GM18505 (cell line): ENCODE results near the gene CIRBP.

Experiments
- ATAC-seq: cut with Tn5 transposase; IDR thresholded peaks from one replicate; pipeline ENCODE4 v1.9.1; 2021; ENCODE audit not compliant: unreplicated experiment
- POLR2A ChIP-seq: IDR thresholded peaks from 4 replicates; pipeline ENCODE4 v1.6.1; 2011; ENCODE audit warnings: borderline replicate concordance; ENCODE audit not compliant: insufficient read depth, insufficient read length; ENCODE audit errors: extremely low read depth

CIRBP gene

GRCh38 chr19:1283917-1284292, 14.8 kb downstream of the CIRBP start:
- TF ChIP-seq POLR2A = no peak
- no peak for ATAC-seq

DNA sequence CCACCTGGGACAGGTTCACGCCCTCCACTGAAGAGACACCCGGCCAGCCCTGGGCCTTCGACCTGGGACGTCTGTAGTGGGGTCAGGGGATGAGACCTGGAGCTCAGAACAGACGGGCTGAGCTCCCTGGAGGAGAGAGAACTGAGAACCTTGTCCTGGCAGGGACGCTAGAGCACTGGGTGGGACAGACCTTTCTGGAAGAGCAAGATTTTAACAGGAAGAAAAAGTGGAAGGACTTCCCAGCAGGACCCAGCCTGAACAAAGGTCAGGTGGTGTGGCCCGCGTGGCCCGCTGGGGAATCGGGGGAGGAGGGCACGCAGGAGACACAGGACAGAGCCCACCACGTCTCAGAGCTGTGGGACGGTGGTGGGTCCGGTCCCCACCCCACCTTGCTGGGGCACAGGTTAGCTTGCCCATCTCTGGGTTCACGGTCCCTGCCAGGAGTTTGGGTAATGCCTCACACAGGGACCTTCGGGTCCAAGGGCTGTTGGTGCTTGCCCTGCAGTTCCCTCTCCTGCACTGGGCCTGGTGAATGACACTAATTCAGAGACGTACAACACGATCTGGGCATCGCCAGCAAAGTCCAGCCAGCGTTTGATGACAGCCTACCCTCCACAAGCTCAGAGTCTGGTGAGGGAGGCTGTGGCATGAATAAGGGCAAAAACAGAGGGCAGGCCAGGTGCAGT, 15.3 kb downstream of the CIRBP start:
- TF ChIP-seq POLR2A = no peak
- no peak for ATAC-seq

DNA sequence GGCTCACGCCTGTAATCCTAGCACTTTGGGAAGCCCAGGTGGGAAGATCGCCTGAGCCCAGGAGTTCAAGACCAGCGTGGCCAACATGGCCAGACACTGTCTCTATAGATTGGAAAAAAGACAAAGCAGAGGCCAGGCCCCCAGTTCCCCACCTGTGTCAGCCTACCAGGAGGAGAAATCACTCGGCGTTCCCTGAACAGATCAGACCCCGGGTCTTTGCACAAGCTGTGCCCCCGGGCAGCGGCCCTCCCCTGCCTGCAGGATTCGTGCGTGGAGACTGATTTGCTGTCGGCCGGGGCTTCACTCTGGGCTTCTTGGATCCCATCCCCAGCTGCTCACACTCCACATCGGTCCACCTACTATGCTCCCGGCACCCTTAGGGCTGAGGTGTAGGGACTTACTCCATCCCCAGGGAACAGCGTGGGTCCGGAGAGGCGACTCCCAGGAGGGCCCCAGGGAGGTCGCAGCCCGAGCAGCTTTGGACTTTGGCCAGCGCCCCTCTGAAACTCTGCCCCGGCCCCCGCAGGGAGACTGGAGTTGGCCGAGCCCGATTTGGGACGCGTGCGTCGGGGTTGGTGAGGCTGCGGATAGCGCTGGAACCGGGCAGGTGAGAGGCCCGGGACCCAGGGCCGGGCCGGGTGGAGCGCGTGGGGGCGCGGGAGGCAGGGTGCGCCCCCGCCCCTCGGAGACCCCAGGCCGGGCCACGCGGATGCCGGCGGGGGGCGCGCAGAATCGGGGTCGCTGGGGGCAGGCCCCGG, 16.0 kb downstream of the CIRBP start:
- no peak for ATAC-seq
- TF ChIP-seq POLR2A = no peak

DNA sequence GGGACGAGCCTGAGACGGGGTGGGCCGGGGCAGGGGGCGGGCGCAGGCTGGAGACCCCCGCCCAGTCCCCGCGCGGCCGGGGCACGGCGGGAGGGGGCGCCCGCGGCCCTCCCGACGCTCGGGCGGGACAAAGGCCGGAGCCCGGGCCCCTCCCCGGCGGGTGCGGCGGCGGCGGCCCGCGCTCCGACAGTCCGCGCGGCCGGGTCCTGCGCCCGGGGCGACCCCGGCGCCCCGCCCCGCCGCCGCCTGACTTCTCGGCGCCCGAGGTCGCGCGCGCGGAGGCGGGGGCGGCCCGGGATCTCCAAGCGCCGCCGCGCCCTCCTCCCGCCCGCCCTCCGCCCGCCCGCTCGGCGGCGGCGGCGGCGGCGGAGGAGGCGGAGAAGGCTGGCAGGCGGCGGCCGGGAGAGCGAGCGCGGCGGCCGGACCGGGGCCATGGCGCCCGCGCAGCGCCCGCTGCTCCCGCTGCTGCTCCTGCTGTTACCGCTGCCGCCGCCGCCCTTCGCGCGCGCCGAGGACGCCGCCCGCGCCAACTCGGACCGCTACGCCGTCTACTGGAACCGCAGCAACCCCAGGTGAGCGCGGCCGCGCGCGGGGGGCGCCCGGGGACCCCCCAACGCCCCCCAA, 16.7 kb downstream of the CIRBP start, which contains the start of gene EFNA2:
EFNA2 (plus strand) TSS at position 137 of the 624 bp plus-strand sequence; CDS start at position 433, 296 bp downstream.
- ATAC-seq = no peak

GRCh38 chr19:1286487-1287353, 17.6 kb downstream of the CIRBP start:
- ATAC-seq = no peak
- TF ChIP-seq POLR2A = no peak

More for the DNA sequence above, 16.7 kb downstream of the CIRBP start, which contains the start of gene EFNA2:
- TF ChIP-seq POLR2A = no peak

DNA sequence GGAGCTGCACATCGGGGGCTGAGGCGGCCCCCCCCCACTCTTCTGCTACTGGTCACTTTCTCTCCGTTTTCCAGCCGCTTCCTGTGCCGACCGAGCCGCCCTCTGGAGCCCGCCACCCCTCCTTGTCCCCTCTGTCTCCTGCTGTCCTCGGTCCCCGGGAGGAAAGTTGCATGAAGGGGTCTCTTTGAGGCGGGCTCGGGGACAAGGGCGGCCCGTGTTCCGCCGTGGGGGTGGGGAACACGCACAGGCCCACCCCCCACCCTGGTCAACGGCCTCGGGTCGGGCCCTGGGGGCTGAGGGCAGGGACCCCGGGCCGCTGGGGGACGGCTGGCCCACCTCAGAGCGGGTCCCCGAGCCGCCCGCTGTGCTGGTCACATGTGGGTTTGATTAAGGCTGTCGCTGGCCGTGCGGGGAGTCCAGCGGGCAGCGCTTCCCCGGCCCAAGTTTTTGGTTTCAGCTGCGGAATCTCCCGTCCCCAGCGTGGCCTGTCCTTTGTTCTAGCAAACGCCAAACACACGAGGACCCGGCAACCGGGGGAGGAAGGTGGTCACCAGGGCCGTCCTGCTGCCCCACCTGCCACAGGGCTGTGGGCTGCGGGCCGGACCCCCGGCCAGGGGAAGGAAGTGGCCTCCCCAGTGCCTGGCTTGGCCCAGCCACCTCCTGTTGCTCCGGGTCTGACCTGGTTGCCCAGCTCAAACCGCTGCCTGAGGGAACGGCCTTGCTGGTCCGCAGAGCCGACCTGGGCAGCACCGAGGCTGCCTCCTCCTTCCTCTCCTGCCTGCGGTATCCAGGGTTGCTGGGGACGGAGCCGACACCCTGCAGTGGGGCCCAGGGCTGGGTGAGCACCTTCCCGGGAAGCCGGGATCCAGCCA, 18.5 kb downstream of the CIRBP start:
- TF ChIP-seq POLR2A = no peak
- ATAC-seq = no peak

DNA sequence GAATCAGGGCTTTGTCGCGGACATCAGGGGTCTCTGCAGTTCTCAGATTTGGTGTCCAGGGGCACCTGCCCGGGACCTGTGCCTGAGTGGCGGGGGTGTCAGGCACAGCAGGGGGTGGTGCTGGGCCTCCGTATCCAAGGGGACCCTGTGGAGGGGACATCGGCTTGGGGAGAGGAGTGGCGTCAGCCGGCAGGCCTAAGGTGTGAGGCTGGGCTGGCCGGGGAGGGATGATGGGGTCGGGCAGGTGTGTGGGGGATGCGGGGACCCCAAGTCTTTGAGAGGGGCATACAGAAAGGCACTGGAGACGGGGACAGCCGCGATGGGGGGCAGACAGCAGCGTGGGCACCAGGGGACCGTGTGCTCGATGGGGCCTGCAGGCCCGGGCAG, 19.1 kb downstream of the CIRBP start:
- ATAC-seq = no peak
- TF ChIP-seq POLR2A = no peak

DNA sequence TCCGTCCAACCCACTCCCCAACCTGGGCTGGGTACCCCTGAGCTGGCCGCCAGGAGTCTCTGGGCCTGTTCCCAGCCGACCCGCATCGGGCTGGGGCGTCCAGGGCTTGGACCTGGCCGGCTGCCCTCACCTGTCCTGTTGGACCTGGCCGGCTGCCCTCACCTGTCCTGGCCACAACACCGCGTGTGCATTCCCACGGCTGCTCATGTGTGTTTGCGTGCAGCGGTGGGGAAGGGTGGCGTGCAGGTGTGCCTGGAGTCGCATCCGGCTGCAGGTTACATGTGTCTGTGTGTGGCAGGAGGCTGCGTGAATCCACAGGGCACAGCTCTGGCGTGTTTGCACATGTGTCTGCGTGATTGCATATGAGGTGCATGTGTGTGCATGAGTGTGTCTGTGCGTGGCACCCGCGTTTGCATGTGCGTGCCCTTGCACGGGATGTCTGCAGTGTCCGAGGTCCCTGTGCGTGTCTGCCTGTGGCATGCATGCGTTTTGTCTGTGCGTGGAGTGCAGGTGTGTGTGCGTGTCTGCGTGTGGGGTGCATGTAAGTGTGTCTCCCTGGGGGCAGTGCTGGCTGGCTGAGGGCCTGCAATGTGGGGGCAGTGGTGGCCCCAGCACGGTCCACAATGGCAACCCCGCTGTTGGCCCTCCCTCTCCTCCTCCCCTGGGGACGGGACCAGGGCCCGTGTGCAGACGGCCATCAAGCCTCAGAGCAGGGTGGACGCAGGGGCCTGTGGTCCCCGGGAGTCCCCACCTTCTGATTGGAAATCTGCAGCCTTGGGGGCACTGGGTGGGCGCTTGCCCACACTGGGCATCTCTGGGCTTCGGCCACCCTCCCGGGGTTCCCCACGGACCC, 19.9 kb downstream of the CIRBP start:
- no peak for ATAC-seq
- no peak for TF ChIP-seq POLR2A

- TF ChIP-seq POLR2A = no peak
- no peak for ATAC-seq
Observed at GRCh38 chr19:1289686-1290025, 20.5 kb downstream of the CIRBP start.

- ATAC-seq = no peak
- no peak for TF ChIP-seq POLR2A
Observed at GRCh38 chr19:1290196-1290702, 21.1 kb downstream of the CIRBP start.
